ENCODE data around the gene PGBD2.

The PGBD2 gene

DNA sequence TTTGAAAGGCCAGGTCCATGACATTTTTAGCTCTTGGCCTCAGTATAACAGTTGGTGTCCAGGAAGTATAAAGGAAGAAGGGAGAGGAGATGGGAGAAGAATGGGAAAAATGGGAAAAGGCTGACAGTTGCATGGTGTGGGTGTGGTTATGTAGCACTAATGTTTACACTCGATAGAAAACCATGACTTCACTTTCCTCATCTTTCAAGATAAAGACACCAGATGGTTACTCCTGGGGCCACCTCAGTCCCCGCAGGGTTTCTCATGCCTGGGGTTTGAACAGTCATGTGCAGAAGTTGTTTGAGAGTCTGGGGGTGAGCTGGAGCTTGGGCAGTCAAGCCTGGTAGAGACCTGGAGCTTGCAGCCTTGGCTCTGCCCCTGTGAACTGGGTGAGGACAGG is 7.9 kb downstream of the PGBD2 start:
- H3K27me3 ChIP-seq (ENCODE audit: insufficient read depth, poor library complexity, severe bottlenecking), result no peaks in the 10 kb centered on the region
- no peaks in the 10 kb centered on the region for H3K4me1 ChIP-seq (ENCODE audit: insufficient read depth, poor library complexity, severe bottlenecking)
- peaks cover 14% of the 10 kb centered on the region; the same call in 1 of the 2 replicates for H3K36me3 ChIP-seq (ENCODE audit: low read depth)
- no peak overlapping the region for H3K4me3 ChIP-seq (ENCODE audit: severe bottlenecking)
- no peak for ATAC-seq (ENCODE audit: low read depth)
- TF ChIP-seq, protein P1, sequence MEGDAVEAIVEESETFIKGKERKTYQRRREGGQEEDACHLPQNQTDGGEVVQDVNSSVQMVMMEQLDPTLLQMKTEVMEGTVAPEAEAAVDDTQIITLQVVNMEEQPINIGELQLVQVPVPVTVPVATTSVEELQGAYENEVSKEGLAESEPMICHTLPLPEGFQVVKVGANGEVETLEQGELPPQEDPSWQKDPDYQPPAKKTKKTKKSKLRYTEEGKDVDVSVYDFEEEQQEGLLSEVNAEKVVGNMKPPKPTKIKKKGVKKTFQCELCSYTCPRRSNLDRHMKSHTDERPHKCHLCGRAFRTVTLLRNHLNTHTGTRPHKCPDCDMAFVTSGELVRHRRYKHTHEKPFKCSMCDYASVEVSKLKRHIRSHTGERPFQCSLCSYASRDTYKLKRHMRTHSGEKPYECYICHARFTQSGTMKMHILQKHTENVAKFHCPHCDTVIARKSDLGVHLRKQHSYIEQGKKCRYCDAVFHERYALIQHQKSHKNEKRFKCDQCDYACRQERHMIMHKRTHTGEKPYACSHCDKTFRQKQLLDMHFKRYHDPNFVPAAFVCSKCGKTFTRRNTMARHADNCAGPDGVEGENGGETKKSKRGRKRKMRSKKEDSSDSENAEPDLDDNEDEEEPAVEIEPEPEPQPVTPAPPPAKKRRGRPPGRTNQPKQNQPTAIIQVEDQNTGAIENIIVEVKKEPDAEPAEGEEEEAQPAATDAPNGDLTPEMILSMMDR (IDR thresholded peaks at IDR 0.05; ENCODE audit: poor library complexity, severe bottlenecking), result no peak
- DNase-seq (ENCODE audit: low spot score), result no peak
- H3K9me3 ChIP-seq (ENCODE audit: severe bottlenecking), result no peaks in the 10 kb centered on the region
- no peak overlapping the region for H3K27ac ChIP-seq (ENCODE audit: poor library complexity, severe bottlenecking)

DNA sequence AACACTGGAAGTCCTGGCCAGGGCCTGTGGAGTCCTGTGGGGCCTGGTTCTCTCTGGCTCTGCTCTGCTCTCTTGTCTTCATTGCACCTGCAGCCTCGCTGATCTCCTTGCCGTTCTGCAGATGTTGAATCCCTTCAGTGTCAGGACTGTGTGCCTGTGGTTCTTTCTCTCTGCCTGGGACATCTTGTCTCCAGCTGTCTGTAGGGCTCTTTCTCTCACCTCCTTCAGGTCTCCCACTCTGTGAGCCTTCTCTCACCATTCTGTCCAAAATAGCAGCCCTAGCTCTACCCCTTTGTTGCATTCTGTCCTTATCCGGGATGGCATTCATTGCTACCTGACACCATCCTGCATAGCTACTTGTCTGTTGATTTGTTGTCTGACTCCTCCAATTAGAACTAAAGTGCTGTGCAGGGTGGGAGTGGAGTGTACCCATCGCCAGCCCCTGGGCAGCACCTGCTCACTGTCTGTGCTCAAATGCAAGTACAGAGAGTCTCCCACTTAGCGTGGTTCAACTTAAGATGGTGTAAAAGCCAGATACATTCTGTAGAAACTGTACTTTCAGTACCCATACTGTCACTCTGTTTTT is 8.9 kb downstream of the PGBD2 start:
- no peak for DNase-seq (ENCODE audit: low spot score)
- H3K4me3 ChIP-seq (ENCODE audit: severe bottlenecking), result no peak overlapping the region
- peaks cover 19% of the 10 kb centered on the region; the same call in 1 of the 2 replicates for H3K36me3 ChIP-seq (ENCODE audit: low read depth)
- H3K9me3 ChIP-seq (ENCODE audit: severe bottlenecking), result no peaks in the 10 kb centered on the region
- no peaks in the 10 kb centered on the region for H3K4me1 ChIP-seq (ENCODE audit: insufficient read depth, poor library complexity, severe bottlenecking)
- ATAC-seq (ENCODE audit: low read depth), result no peak
- TF ChIP-seq, protein P1 (IDR thresholded peaks at IDR 0.05; ENCODE audit: poor library complexity, severe bottlenecking), result no peak
- H3K27me3 ChIP-seq (ENCODE audit: insufficient read depth, poor library complexity, severe bottlenecking), result no peaks in the 10 kb centered on the region
- H3K27ac ChIP-seq (ENCODE audit: poor library complexity, severe bottlenecking), result no peak overlapping the region

DNA sequence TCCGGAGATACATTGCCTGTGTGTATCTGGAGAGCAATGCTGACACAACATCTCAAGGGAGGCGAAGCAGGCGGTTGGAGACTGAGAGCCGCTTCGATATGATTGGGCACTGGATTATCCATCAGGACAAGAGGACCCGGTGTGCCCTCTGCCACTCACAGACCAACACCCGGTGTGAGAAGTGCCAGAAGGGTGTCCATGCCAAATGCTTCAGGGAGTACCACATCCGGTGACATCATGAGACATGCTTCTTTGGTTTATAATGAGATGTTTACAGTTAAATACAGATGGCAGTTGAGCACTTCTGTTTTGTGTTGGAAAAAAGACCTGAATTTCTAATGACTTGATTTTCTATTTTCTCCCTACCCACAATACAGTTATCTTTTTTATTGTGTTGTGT is 12.1 kb downstream of the PGBD2 start:
- ATAC-seq (ENCODE audit: low read depth) (no peak), DNase-seq (ENCODE audit: low spot score) (no peak)
- peaks cover 19% of the 10 kb centered on the region; the same call in 1 of the 2 replicates for H3K36me3 ChIP-seq (ENCODE audit: low read depth)
- H3K4me1 ChIP-seq (ENCODE audit: insufficient read depth, poor library complexity, severe bottlenecking), result no peaks in the 10 kb centered on the region
- no peaks in the 10 kb centered on the region for H3K27me3 ChIP-seq (ENCODE audit: insufficient read depth, poor library complexity, severe bottlenecking)
- H3K27ac ChIP-seq (ENCODE audit: poor library complexity, severe bottlenecking), result no peak overlapping the region
- H3K4me3 ChIP-seq (ENCODE audit: severe bottlenecking), result no peak overlapping the region
- TF ChIP-seq, protein P1 (IDR thresholded peaks at IDR 0.05; ENCODE audit: poor library complexity, severe bottlenecking), result no peak
- no peaks in the 10 kb centered on the region for H3K9me3 ChIP-seq (ENCODE audit: severe bottlenecking)

DNA sequence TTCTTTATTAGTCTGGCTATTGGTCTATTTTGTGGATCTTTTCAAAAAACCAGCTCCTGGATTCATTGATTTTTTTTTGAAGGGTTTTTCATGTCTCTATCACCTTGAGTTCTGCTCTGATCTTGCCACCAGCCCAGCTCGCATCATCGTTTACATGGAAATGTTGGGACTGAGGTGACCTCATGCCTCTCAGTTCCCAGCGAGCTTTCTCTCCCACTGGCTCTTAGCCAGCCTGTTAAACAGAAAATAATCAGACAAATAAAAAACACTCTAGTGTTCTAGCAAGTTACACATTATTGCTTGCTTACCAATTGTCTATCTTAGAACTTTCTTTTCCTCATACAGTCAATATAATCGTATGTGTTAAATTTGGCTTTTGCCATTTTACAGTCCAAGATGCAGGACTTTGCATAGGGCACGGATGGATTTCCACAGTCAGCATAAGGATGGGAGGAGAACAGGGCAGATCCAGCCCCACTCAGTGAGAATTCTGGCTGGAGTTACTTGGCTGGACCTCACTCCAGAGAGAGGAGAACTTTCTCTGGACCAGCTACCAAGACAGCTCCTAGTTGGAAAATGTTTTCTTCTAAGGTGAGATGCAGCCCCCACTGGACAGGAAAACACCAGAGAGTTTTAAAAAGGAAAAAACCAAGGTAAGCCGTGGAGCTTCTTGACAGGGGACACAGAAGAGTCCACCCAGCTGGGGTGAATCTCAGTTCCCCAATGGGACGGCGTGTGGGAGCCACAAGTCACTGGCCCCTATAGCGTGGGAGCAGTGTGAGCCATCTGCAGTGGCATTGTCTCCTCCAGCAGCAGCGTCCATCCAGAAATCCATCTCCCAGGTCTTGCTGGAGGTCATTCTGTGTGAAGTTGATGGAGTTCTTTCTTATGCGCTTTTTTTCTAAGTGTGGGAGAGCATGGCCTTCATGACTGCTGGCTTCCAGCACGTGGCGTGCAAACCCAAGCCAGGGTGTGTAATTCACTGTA is 17.6 kb downstream of the PGBD2 start:
- Histone ChIP-seq H3K27ac (ENCODE audit: poor library complexity, severe bottlenecking) (no peak overlapping the region), H3K4me3 (ENCODE audit: severe bottlenecking) (no peak overlapping the region), H3K36me3 (ENCODE audit: low read depth) (peaks cover 8% of the 10 kb centered on the region; the same call in 1 of the 2 replicates), H3K4me1 (ENCODE audit: insufficient read depth, poor library complexity, severe bottlenecking) (no peaks in the 10 kb centered on the region), H3K9me3 (ENCODE audit: severe bottlenecking) (no peaks in the 10 kb centered on the region), H3K27me3 (ENCODE audit: insufficient read depth, poor library complexity, severe bottlenecking) (no peaks in the 10 kb centered on the region)
- TF ChIP-seq, protein P1 (IDR thresholded peaks at IDR 0.05; ENCODE audit: poor library complexity, severe bottlenecking), result no peak
- DNase-seq (ENCODE audit: low spot score) (no peak), ATAC-seq (ENCODE audit: low read depth) (no peak)
